Peyer's patch (tissue), 4 donors: ENCODE measurements around the gene LINS1. TPM values are rescaled to one million over a fixed set of nuclear protein-coding genes. Genes with fewer than 3 reads are reported as not detected.
"Not testable (repeated sequence)": the region's sequence is repeated elsewhere in the genome, so short reads cannot be mapped to it uniquely, and the experiment has no call there.

ENCODE experiments used
- DNase-seq, 3 donors: peaks; one replicate each; pipeline ENCODE4 v3.0.0-alpha.2; 2017 to 2019
- H3K27ac ChIP-seq, 4 donors: fragments of 200-600 bp; sonication (generic); one replicate each; pipeline ENCODE4 v1.5.1; 2016 to 2019
- H3K27me3 ChIP-seq, 2 donors: fragments of 200-600 bp; sonication (generic); one replicate each; pipeline ENCODE4 v1.5.1; 2019
- H3K36me3 ChIP-seq, 3 donors: fragments of 200-600 bp; sonication (generic); one replicate each; pipeline ENCODE4 v1.5.1; 2016 to 2019
- H3K4me1 ChIP-seq, 4 donors: fragments of 200-600 bp; sonication (generic); one replicate each; pipeline ENCODE4 v1.5.1; 2016 to 2019
- H3K4me3 ChIP-seq, 4 donors: fragments of 200-600 bp; sonication (generic); 1 replicate in 3 of 4; 2 replicates in 1 of 4; pipeline ENCODE4 v1.5.1; 2016 to 2019; ENCODE audit warnings: mild to moderate bottlenecking in 1 of 4
- H3K9me3 ChIP-seq, 4 donors: fragments of 200-600 bp; sonication (generic); one replicate each; pipeline ENCODE4 v1.5.1; 2016 to 2019; ENCODE audit warnings: mild to moderate bottlenecking in 1 of 4
- POLR2A ChIP-seq, 2 donors: fragments of 450-650 bp; IDR thresholded peaks; one replicate each; pipeline ENCODE4 v1.5.1; 2017; ENCODE audit warnings: antibody characterized with exemption in 2 of 2, mild to moderate bottlenecking in 2 of 2, moderate library complexity in 2 of 2
- total RNA-seq, 4 donors: library from RNA; depleted of rRNA; stranded (reverse); fragments of >200 nt; gene quantifications; one replicate each; pipeline ENCODE4 v1.1.0, GENCODE V29; 2016
- TF ChIP-seq, protein P1 (sequence below), 6 experiments: fragments of 450-650 bp in 4 of 6; fragments of 200-600 bp in 2 of 6; sonication (generic) in 1 of 6; IDR thresholded peaks; one replicate each; pipeline ENCODE4 v1.5.1; 2017 to 2019; ENCODE audit warnings: antibody characterized with exemption in 6 of 6, mild to moderate bottlenecking in 3 of 6, moderate library complexity in 1 of 6

The LINS1 gene
- total RNA-seq, 4 donors from 2014 or later = 12.2 to 32.2 (median 21.5) TPM

DNA sequence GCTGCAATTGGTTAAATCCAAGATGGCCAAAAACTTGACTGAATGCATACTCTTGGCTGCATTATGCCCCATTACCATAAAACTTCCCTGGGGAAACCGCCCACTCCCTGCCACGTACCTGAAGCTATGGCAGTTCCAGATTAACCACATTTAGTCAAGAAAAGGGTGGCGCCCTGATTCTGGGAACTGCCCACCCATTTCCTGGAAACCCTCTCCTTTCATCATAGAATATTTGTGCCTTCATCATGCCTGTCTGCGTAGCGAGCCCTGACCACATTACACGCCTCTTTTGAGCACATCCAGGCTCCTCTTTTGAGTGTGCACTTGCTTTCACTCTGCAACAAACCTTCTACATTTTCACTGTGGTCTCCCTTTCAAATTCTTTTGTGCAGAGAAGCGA lies 5.2 kb downstream of the LINS1 start:
- Histone ChIP-seq H3K4me3 (peak overlapping the region; percentile 2 to 29 (median 6)), H3K4me1 (peaks cover 0 to 14% (median 4%) of the 10 kb centered on the region in 4 donors), H3K27ac (peak overlapping the region; percentile 42 to 59 (median 52)), H3K36me3 (no peaks in the 10 kb centered on the region), H3K9me3 (no peaks in the 10 kb centered on the region), H3K27me3 (no peaks in the 10 kb centered on the region)
- DNase-seq = peak in 2 of 3 donors; percentile 61 to 72
- TF ChIP-seq, protein P1, sequence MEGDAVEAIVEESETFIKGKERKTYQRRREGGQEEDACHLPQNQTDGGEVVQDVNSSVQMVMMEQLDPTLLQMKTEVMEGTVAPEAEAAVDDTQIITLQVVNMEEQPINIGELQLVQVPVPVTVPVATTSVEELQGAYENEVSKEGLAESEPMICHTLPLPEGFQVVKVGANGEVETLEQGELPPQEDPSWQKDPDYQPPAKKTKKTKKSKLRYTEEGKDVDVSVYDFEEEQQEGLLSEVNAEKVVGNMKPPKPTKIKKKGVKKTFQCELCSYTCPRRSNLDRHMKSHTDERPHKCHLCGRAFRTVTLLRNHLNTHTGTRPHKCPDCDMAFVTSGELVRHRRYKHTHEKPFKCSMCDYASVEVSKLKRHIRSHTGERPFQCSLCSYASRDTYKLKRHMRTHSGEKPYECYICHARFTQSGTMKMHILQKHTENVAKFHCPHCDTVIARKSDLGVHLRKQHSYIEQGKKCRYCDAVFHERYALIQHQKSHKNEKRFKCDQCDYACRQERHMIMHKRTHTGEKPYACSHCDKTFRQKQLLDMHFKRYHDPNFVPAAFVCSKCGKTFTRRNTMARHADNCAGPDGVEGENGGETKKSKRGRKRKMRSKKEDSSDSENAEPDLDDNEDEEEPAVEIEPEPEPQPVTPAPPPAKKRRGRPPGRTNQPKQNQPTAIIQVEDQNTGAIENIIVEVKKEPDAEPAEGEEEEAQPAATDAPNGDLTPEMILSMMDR (IDR thresholded peaks at IDR 0.05) = no peak
- no peak for TF ChIP-seq POLR2A (IDR thresholded peaks at IDR 0.05)

GRCh38 chr15:100595964-100596363 lies 6.0 kb downstream of the LINS1 start:
- peak overlapping the region; percentile 42 to 59 (median 52) for H3K27ac ChIP-seq
- no peak overlapping the region for H3K4me3 ChIP-seq
- DNase-seq = no peak
- H3K4me1 ChIP-seq = peaks cover 0 to 10% (median 2%) of the 10 kb centered on the region in 4 donors
- no peaks in the 10 kb centered on the region for H3K9me3 ChIP-seq
- no peaks in the 10 kb centered on the region for H3K27me3 ChIP-seq
- H3K36me3 ChIP-seq = no peaks in the 10 kb centered on the region
- TF ChIP-seq, protein P1 (IDR thresholded peaks at IDR 0.05) = no peak
- TF ChIP-seq POLR2A (IDR thresholded peaks at IDR 0.05) = no peak

- TF ChIP-seq, protein P1 (IDR thresholded peaks at IDR 0.05) = no peak
- no peak for TF ChIP-seq POLR2A (IDR thresholded peaks at IDR 0.05)
- H3K27me3 ChIP-seq = no peaks in the 10 kb centered on the region
- H3K27ac ChIP-seq = no peak overlapping the region
- H3K4me1 ChIP-seq = no peaks in the 10 kb centered on the region
- no peak overlapping the region for H3K4me3 ChIP-seq
- peaks cover 0 to 4% (median 0%) of the 10 kb centered on the region in 4 donors for H3K9me3 ChIP-seq
- no peaks in the 10 kb centered on the region for H3K36me3 ChIP-seq
- no peak for DNase-seq
Observed at GRCh38 chr15:100593431-100593830, 8.6 kb downstream of the LINS1 start.

DNA sequence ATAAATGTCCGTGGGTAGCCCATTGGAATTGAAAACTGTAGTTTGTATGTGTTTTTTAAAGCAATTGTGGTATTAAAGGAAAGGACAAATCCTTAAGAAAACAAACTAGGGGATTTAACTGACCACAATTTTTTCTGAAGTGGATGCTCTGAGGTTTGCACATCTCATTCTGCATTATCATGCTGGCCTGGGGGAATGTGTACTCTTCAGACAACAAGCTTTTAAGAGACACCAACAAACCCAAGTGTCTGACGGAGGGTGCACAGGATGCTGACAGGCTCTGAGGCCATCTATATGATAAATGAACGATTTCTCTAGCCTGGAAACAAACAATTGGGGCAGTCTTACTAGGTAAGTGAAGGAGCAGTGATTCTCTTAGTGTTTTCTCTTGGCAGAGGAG lies 9.1 kb downstream of the LINS1 start:
- no peaks in the 10 kb centered on the region for H3K4me1 ChIP-seq
- H3K27me3 ChIP-seq = no peaks in the 10 kb centered on the region
- no peak overlapping the region for H3K27ac ChIP-seq
- DNase-seq = no peak
- H3K9me3 ChIP-seq = peaks cover 0 to 4% (median 0%) of the 10 kb centered on the region in 4 donors
- no peak overlapping the region for H3K4me3 ChIP-seq
- TF ChIP-seq, protein P1 (IDR thresholded peaks at IDR 0.05) = no peak
- TF ChIP-seq POLR2A (IDR thresholded peaks at IDR 0.05) = no peak
- no peaks in the 10 kb centered on the region for H3K36me3 ChIP-seq

DNA sequence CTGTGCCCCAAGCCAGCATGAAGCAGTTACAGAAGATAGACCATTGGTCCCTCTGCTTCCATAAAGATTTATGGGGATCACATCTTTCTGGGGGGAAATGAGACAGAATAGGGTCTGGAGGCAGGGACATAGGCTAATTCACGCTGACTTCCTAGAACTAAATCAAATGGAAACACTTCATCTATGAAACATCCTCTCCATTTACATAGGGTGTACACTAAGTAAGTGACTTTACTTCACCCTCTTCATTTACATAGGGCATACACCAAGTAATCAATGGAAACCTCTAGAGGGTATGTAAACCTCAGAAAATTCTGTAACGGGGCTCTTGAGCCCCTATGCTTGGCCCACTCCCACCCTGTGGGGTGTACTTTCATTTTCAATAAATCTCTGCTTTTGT lies 10.1 kb downstream of the LINS1 start:
- no peak for DNase-seq
- peaks cover 0 to 4% (median 0%) of the 10 kb centered on the region in 4 donors for H3K9me3 ChIP-seq
- H3K4me1 ChIP-seq = no peaks in the 10 kb centered on the region
- TF ChIP-seq, protein P1 (IDR thresholded peaks at IDR 0.05) = no peak
- no peak for TF ChIP-seq POLR2A (IDR thresholded peaks at IDR 0.05)
- no peak overlapping the region for H3K4me3 ChIP-seq
- no peaks in the 10 kb centered on the region for H3K36me3 ChIP-seq
- no peak overlapping the region for H3K27ac ChIP-seq
- no peaks in the 10 kb centered on the region for H3K27me3 ChIP-seq

DNA sequence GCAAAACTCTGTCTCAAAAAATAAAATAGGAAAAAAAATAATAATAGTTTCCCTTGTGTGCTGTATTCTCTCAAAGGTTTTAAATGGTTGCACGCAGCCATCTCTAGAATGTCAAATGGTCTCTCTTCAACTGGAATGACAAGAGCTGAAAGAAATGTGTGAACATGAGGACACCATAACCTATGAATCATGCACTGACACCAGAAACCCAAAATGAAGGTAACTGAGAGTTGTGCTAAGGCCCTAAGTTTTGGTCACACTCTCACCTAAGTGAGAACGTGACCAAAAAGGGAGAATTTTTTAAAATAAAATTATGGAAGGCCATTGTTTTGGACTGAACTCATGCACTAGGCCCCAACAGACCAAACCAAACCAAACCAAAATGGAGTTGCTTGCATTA lies 10.8 kb downstream of the LINS1 start:
- H3K9me3 ChIP-seq, H3K4me3 ChIP-seq, H3K4me1 ChIP-seq, H3K36me3 ChIP-seq, H3K27ac ChIP-seq, H3K27me3 ChIP-seq, DNase-seq: not testable (repeated sequence)
